ENCODE data around the gene AKNA. TPM values are rescaled to one million over a fixed set of nuclear protein-coding genes. Genes with fewer than 3 reads are reported as not detected.

The AKNA gene
- total and polyA plus RNA-seq, 2 donors (not counting 1 experiment from before 2014, with no cell fraction given), result 178 to 407 TPM

GRCh38 chr9:114351932-114352331 is 35.9 kb downstream of the AKNA start:
- WGBS (ENCODE audit: insufficient coverage), result 90% methylated on average over 4 of the region's 4 CpGs
- Histone ChIP-seq H3K4me2 (replicated peaks; ENCODE audit: low read depth, low read length, poor library complexity, severe bottlenecking) (no peak overlapping the region), H3K4me3 (ENCODE audit: control extremely low read depth in 1 of 5, extremely low read depth in 1 of 5, insufficient read depth in 1 of 5, low read depth in 2 of 5, low read length in 4 of 5) (no peak overlapping the region), H3K27me3 (replicated peaks in 1 of 4; ENCODE audit: control extremely low read depth in 1 of 4, control insufficient read depth in 3 of 4, insufficient read depth in 4 of 4, low read length in 3 of 4) (no peaks in the 10 kb centered on the region), H3K9me3 (ENCODE audit: control extremely low read depth in 1 of 3, control insufficient read depth in 2 of 3, insufficient read depth in 1 of 3, low read length in 2 of 3) (no peaks in the 10 kb centered on the region), H2AFZ (ENCODE audit: insufficient read depth, low read depth, low read length, poor library complexity, severe bottlenecking) (no peak overlapping the region), H3K79me2 (ENCODE audit: control insufficient read depth, insufficient read depth, low read length) (peaks cover 41% of the 10 kb centered on the region), H4K20me1 (ENCODE audit: control insufficient read depth, insufficient read depth, low read length, poor library complexity, severe bottlenecking) (peaks cover 56% of the 10 kb centered on the region), H3K36me3 (replicated peaks in 1 of 2; ENCODE audit: control extremely low read depth in 1 of 2, control insufficient read depth in 1 of 2, extremely low read depth in 1 of 2, insufficient read depth in 2 of 2, low read length in 1 of 2) (peaks cover 1 to 92% of the 10 kb centered on the region in 2 experiments), H3K27ac (ENCODE audit: low read length in 2 of 2) (no peak overlapping the region), H3K9ac (ENCODE audit: low read length) (no peak overlapping the region), H3K4me1 (ENCODE audit: control insufficient read depth in 2 of 2, insufficient read depth in 2 of 2, low read length in 2 of 2) (peaks cover 26 to 36% of the 10 kb centered on the region in 2 donors)
- intact Hi-C loops (cut with micrococcal nuclease), result no loop called here
- no peak for TF ChIP-seq EZH2 (IDR thresholded peaks at IDR 0.05; ENCODE audit: borderline replicate concordance, insufficient read depth, low read depth, low read length, poor library complexity, severe bottlenecking)
- TF ChIP-seq CTCF (IDR thresholded peaks at IDR 0.05), result no peak
- Mint-ChIP-seq H3K4me1 (peaks cover 41% of the 10 kb centered on the region), H3K4me3 (no peak overlapping the region), H3K27me3 (no peaks in the 10 kb centered on the region), H3K9me3 (ENCODE audit: insufficient read depth) (no peaks in the 10 kb centered on the region), H3K27ac (peak overlapping the region; percentile 26)
- POLR2A ChIA-PET, result interaction anchor here (0.7 kb wide), 1 partner anchor 11 kb away, joined by 3 read pairs; no protein-coding TSS in a partner anchor
- no peak for DNase-seq
- CTCF ChIA-PET, result interaction anchor here (0.8 to 7.5 kb wide), 5 partner anchors 10 to 154 kb away, joined by 3 to 41 read pairs (median 6); partner anchors contain the start of gene AKNA
- ATAC-seq (ENCODE audit: low read depth), result no peak

- POLR2A ChIA-PET, result interaction anchor here (1.2 kb wide), 1 partner anchor 40 kb away, joined by 3 read pairs; no protein-coding TSS in a partner anchor
- H3K27ac ChIP-seq (ENCODE audit: low read length in 2 of 2), result peak overlapping the region in 1 of 2 donors; percentile 80
- Mint-ChIP-seq H3K4me3 (no peak overlapping the region), H3K4me1 (peaks cover 41% of the 10 kb centered on the region), H3K9me3 (ENCODE audit: insufficient read depth) (no peaks in the 10 kb centered on the region), H3K27ac (peak overlapping the region; percentile 97), H3K27me3 (no peaks in the 10 kb centered on the region)
- TF ChIP-seq CTCF (IDR thresholded peaks at IDR 0.05) (no peak), EZH2 (IDR thresholded peaks at IDR 0.05; ENCODE audit: borderline replicate concordance, insufficient read depth, low read depth, low read length, poor library complexity, severe bottlenecking) (no peak)
- no peaks in the 10 kb centered on the region for H3K9me3 ChIP-seq (ENCODE audit: control extremely low read depth in 1 of 3, control insufficient read depth in 2 of 3, insufficient read depth in 1 of 3, low read length in 2 of 3)
- no peak overlapping the region for H3K9ac ChIP-seq (ENCODE audit: low read length)
- no peak overlapping the region for H2AFZ ChIP-seq (ENCODE audit: insufficient read depth, low read depth, low read length, poor library complexity, severe bottlenecking)
- no peak overlapping the region for H3K4me3 ChIP-seq (ENCODE audit: control extremely low read depth in 1 of 5, extremely low read depth in 1 of 5, insufficient read depth in 1 of 5, low read depth in 2 of 5, low read length in 4 of 5)
- no peak overlapping the region for H3K4me2 ChIP-seq (replicated peaks; ENCODE audit: low read depth, low read length, poor library complexity, severe bottlenecking)
- peaks cover 56% of the 10 kb centered on the region for H4K20me1 ChIP-seq (ENCODE audit: control insufficient read depth, insufficient read depth, low read length, poor library complexity, severe bottlenecking)
- DNase-seq, result no peak
- CTCF ChIA-PET, result interaction anchor here (1.0 to 7.5 kb wide), 2 partner anchors 21 to 36 kb away, joined by 3 to 41 read pairs; partner anchors contain the start of gene AKNA
- peaks cover 26 to 36% of the 10 kb centered on the region in 2 donors for H3K4me1 ChIP-seq (ENCODE audit: control insufficient read depth in 2 of 2, insufficient read depth in 2 of 2, low read length in 2 of 2)
- no peaks in the 10 kb centered on the region for H3K27me3 ChIP-seq (replicated peaks in 1 of 4; ENCODE audit: control extremely low read depth in 1 of 4, control insufficient read depth in 3 of 4, insufficient read depth in 4 of 4, low read length in 3 of 4)
- no peak for ATAC-seq (ENCODE audit: low read depth)
- peaks cover 4 to 92% of the 10 kb centered on the region in 2 experiments for H3K36me3 ChIP-seq (replicated peaks in 1 of 2; ENCODE audit: control extremely low read depth in 1 of 2, control insufficient read depth in 1 of 2, extremely low read depth in 1 of 2, insufficient read depth in 2 of 2, low read length in 1 of 2)
- peaks cover 43% of the 10 kb centered on the region for H3K79me2 ChIP-seq (ENCODE audit: control insufficient read depth, insufficient read depth, low read length)
- intact Hi-C loops (cut with micrococcal nuclease), result no loop called here
- 96% methylated on average over 14 of the region's 16 CpGs for WGBS (ENCODE audit: insufficient coverage)
Measured at GRCh38 chr9:114350636-114351401, 37.0 kb downstream of the AKNA start.
